ENCODE data around the gene UQCRQ.

GRCh38 chr5:132831095-132831860 is 35.2 kb upstream of the UQCRQ start:
- TF ChIP-seq CTCF (IDR thresholded peaks at IDR 0.05): no peak
- no peak for TF ChIP-seq POLR2A (IDR thresholded peaks at IDR 0.05)

All from esophagus squamous epithelium (tissue), 4 donors.